ENCODE data around the gene TPR. TPM values are rescaled to one million over a fixed set of nuclear protein-coding genes. Genes with fewer than 3 reads are reported as not detected.
"Not testable (repeated sequence)": the region's sequence is repeated elsewhere in the genome, so short reads cannot be mapped to it uniquely, and the experiment has no call there.

The TPR gene
- total RNA-seq = 10 to 100 TPM; 44.6 to 54.3 TPM
- long read RNA-seq, partial matches to known transcripts = 40 of 43 reads
- long read RNA-seq, other reads (novel, unspliced or antisense) = 3 of 43 reads

- peak; percentile 99 for DNase-seq
- intact Hi-C loops (cut with DNase I) = no loop called here
- ATAC-seq = peak; percentile 96 to 98
Measured at GRCh38 chr1:186375152-186375928, at the start of gene TPR, which contains the start of gene ODR4. TSS of gene TPR (minus strand) at chr1:186375253. CDS start at chr1:186375028, 225 bp downstream. TSS of gene ODR4 (plus strand) at chr1:186375838. CDS start at chr1:186379786, 3,948 bp downstream.

- ATAC-seq = peak; percentile 80 to 88
- peak; percentile 34 for DNase-seq
- intact Hi-C loops (cut with DNase I) = no loop called here
Measured at GRCh38 chr1:186424539-186424938, 49.5 kb upstream of the TPR start.

- ATAC-seq (no peak), DNase-seq (no peak)
- intact Hi-C loops (cut with DNase I) = no loop called here
Measured at GRCh38 chr1:186421446-186421845, 46.4 kb upstream of the TPR start.

- ATAC-seq = no peak
- no peak for DNase-seq
- intact Hi-C loops (cut with DNase I) = no loop called here
Measured at GRCh38 chr1:186420923-186421322, 45.9 kb upstream of the TPR start.

- ATAC-seq (no peak), DNase-seq (no peak)
- intact Hi-C loops (cut with DNase I) = no loop called here
Measured at GRCh38 chr1:186420311-186420710, 45.3 kb upstream of the TPR start.

- no peak for ATAC-seq
- DNase-seq = no peak
- intact Hi-C loops (cut with DNase I) = no loop called here
Measured at GRCh38 chr1:186418503-186418902, 43.5 kb upstream of the TPR start.

GRCh38 chr1:186413319-186413718, 38.3 kb upstream of the TPR start:
- ATAC-seq = no peak
- intact Hi-C loops (cut with DNase I) = no loop called here
- no peak for DNase-seq

- intact Hi-C loops (cut with DNase I) = loop anchor here in 1 of 2 donors (5.0 kb wide), 1 partner anchor 578 kb away; no protein-coding TSS in a partner anchor
- DNase-seq (no peak), ATAC-seq (no peak)
Measured at GRCh38 chr1:186409091-186409490, 34.0 kb upstream of the TPR start.

GRCh38 chr1:186404454-186405051, 29.5 kb upstream of the TPR start:
- DNase-seq (no peak), ATAC-seq (peak in 1 of 2 donors; percentile 29)
- intact Hi-C loops (cut with DNase I) = loop anchor here in 1 of 2 donors (5.0 kb wide), 1 partner anchor 583 kb away; no protein-coding TSS in a partner anchor

- intact Hi-C loops (cut with DNase I) = no loop called here
- ATAC-seq = no peak
- DNase-seq = no peak
Measured at GRCh38 chr1:186403632-186404031, 28.6 kb upstream of the TPR start.

GRCh38 chr1:186401446-186401845, 26.4 kb upstream of the TPR start:
- intact Hi-C loops (cut with DNase I) = not testable (repeated sequence)

GRCh38 chr1:186392711-186393110, 17.7 kb upstream of the TPR start:
- intact Hi-C loops (cut with DNase I); ATAC-seq; DNase-seq: not testable (repeated sequence)

More at GRCh38 chr1:186401446-186401845, 26.4 kb upstream of the TPR start:
- ATAC-seq, DNase-seq: not testable (repeated sequence)

GRCh38 chr1:186391841-186392240, 16.8 kb upstream of the TPR start:
- intact Hi-C loops (cut with DNase I) = no loop called here
- no peak for DNase-seq
- no peak for ATAC-seq

- no peak for DNase-seq
- intact Hi-C loops (cut with DNase I) = no loop called here
- ATAC-seq = no peak
Measured at GRCh38 chr1:186390925-186391324, 15.9 kb upstream of the TPR start.

- intact Hi-C loops (cut with DNase I) = no loop called here
- ATAC-seq = no peak
- no peak for DNase-seq
Measured at GRCh38 chr1:186386725-186387383, 11.8 kb upstream of the TPR start.

- intact Hi-C loops (cut with DNase I) = no loop called here
- DNase-seq (no peak), ATAC-seq (peak; percentile 0 to 14)
Measured at GRCh38 chr1:186375929-186376319, 871 bp upstream of the TPR start.

GRCh38 chr1:186374303-186375151, 526 bp downstream of the TPR start:
- intact Hi-C loops (cut with DNase I) = no loop called here
- no peak for DNase-seq
- ATAC-seq = peak; percentile 14 to 26

GRCh38 chr1:186347837-186348691, 27.0 kb downstream of the TPR start:
- DNase-seq; intact Hi-C loops (cut with DNase I): not testable (repeated sequence)

More at GRCh38 chr1:186347837-186348691, 27.0 kb downstream of the TPR start:
- not testable (repeated sequence) for ATAC-seq

All from left cardiac atrium (tissue), 4 donors.